ENCODE measurements around the gene RC3H2.

- TF ChIP-seq, protein P1, sequence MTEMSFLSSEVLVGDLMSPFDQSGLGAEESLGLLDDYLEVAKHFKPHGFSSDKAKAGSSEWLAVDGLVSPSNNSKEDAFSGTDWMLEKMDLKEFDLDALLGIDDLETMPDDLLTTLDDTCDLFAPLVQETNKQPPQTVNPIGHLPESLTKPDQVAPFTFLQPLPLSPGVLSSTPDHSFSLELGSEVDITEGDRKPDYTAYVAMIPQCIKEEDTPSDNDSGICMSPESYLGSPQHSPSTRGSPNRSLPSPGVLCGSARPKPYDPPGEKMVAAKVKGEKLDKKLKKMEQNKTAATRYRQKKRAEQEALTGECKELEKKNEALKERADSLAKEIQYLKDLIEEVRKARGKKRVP (CRISPR knock-in tag; IDR thresholded peaks at IDR 0.05): no peak
- TF ChIP-seq CTCF (CRISPR knock-in tag; IDR thresholded peaks at IDR 0.05) (no peak), JUND (CRISPR knock-in tag; IDR thresholded peaks at IDR 0.05) (no peak), ZNF740 (CRISPR knock-in tag; IDR thresholded peaks at IDR 0.05) (no peak), ZNF724P (CRISPR knock-in tag; IDR thresholded peaks at IDR 0.05; ENCODE audit: borderline replicate concordance) (no peak), SMAD1 (CRISPR knock-in tag; IDR thresholded peaks at IDR 0.05; ENCODE audit: borderline replicate concordance, low read depth) (no peak), RAD51 (IDR thresholded peaks at IDR 0.05; ENCODE audit: borderline replicate concordance) (no peak), TARDBP (CRISPR knock-in tag; IDR thresholded peaks at IDR 0.05) (no peak), ZNF431 (CRISPR knock-in tag; IDR thresholded peaks at IDR 0.05; ENCODE audit: borderline replicate concordance, low read depth) (no peak), RELA (CRISPR knock-in tag; IDR thresholded peaks at IDR 0.05) (no peak)
- TF ChIP-seq, protein P2, sequence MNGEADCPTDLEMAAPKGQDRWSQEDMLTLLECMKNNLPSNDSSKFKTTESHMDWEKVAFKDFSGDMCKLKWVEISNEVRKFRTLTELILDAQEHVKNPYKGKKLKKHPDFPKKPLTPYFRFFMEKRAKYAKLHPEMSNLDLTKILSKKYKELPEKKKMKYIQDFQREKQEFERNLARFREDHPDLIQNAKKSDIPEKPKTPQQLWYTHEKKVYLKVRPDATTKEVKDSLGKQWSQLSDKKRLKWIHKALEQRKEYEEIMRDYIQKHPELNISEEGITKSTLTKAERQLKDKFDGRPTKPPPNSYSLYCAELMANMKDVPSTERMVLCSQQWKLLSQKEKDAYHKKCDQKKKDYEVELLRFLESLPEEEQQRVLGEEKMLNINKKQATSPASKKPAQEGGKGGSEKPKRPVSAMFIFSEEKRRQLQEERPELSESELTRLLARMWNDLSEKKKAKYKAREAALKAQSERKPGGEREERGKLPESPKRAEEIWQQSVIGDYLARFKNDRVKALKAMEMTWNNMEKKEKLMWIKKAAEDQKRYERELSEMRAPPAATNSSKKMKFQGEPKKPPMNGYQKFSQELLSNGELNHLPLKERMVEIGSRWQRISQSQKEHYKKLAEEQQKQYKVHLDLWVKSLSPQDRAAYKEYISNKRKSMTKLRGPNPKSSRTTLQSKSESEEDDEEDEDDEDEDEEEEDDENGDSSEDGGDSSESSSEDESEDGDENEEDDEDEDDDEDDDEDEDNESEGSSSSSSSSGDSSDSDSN (CRISPR knock-in tag; IDR thresholded peaks at IDR 0.05): no peak
- TF ChIP-seq, protein P3, sequence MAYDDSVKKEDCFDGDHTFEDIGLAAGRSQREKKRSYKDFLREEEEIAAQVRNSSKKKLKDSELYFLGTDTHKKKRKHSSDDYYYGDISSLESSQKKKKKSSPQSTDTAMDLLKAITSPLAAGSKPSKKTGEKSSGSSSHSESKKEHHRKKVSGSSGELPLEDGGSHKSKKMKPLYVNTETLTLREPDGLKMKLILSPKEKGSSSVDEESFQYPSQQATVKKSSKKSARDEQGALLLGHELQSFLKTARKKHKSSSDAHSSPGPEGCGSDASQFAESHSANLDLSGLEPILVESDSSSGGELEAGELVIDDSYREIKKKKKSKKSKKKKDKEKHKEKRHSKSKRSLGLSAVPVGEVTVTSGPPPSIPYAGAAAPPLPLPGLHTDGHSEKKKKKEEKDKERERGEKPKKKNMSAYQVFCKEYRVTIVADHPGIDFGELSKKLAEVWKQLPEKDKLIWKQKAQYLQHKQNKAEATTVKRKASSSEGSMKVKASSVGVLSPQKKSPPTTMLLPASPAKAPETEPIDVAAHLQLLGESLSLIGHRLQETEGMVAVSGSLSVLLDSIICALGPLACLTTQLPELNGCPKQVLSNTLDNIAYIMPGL (CRISPR knock-in tag; IDR thresholded peaks at IDR 0.05; ENCODE audit: borderline replicate concordance in 1 of 2, low read depth in 1 of 2): no peak
Measured at GRCh38 chr9:122820490-122820845, 84.7 kb downstream of the RC3H2 start.
